ENCODE results near the gene CCNA2.

- TF ChIP-seq POLR2A (IDR thresholded peaks at IDR 0.05) (no peak), EP300 (IDR thresholded peaks at IDR 0.05) (no peak)
- TF ChIP-seq, protein P1, sequence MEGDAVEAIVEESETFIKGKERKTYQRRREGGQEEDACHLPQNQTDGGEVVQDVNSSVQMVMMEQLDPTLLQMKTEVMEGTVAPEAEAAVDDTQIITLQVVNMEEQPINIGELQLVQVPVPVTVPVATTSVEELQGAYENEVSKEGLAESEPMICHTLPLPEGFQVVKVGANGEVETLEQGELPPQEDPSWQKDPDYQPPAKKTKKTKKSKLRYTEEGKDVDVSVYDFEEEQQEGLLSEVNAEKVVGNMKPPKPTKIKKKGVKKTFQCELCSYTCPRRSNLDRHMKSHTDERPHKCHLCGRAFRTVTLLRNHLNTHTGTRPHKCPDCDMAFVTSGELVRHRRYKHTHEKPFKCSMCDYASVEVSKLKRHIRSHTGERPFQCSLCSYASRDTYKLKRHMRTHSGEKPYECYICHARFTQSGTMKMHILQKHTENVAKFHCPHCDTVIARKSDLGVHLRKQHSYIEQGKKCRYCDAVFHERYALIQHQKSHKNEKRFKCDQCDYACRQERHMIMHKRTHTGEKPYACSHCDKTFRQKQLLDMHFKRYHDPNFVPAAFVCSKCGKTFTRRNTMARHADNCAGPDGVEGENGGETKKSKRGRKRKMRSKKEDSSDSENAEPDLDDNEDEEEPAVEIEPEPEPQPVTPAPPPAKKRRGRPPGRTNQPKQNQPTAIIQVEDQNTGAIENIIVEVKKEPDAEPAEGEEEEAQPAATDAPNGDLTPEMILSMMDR (IDR thresholded peaks at IDR 0.05): no peak
These were observed 27.7 kb upstream of the CCNA2 start for GRCh38 chr4:121851354-121851753.
